Purkinje cell (primary cell): ENCODE data around the gene RABEP1. TPM values are rescaled to one million over a fixed set of nuclear protein-coding genes. Genes with fewer than 3 reads are reported as not detected.

ENCODE experiments used
- polyA plus RNA-seq: library from polyadenylated mRNA; unstranded; fragments of >200 nt; fragmentation: Nextera tagmentation; gene quantifications from 2 replicates; pipeline ENCODE4 v1.2.1, GENCODE V29; 2014

The RABEP1 gene
- 40.1 and 43.7 TPM in 2 replicates for polyA plus RNA-seq

GRCh38 chr17:5281814-5282641 is at the start of gene RABEP1:
Gene RABEP1 (plus strand): TSS chr17:5282284. CDS start chr17:5282487, 203 bp downstream.

GRCh38 chr17:5234645-5235576 is 47.2 kb upstream of the RABEP1 start, which contains the start of gene SCIMP:
Gene SCIMP (minus strand): TSS chr17:5234860. CDS start chr17:5234755, 105 bp downstream.

GRCh38 chr17:5419356-5419958 is 137.4 kb downstream of the RABEP1 start, which contains the start of gene NUP88:
Gene NUP88 (minus strand): TSS chr17:5419662. CDS start chr17:5419650, 12 bp downstream.

GRCh38 chr17:5419959-5420653 is 138.0 kb downstream of the RABEP1 start, which contains the start of gene RPAIN:
Gene RPAIN (plus strand): TSS chr17:5420182. CDS start chr17:5420211, 29 bp downstream.

Other genes starting within 250 kb of the RABEP1 start
- not detected in 2 replicates for gene SLC52A1, start 246.9 kb upstream of the RABEP1 start, polyA plus RNA-seq
- 2.5 and 3.4 TPM in 2 replicates for gene ZFP3, start 203.8 kb upstream of the RABEP1 start, polyA plus RNA-seq
- gene ZNF232, start 170.4 kb upstream of the RABEP1 start, polyA plus RNA-seq: 1.7 TPM in 1 of 2 replicates, not detected in the other
- gene USP6, start 166.3 kb upstream of the RABEP1 start, polyA plus RNA-seq: 1.7 and 2.3 TPM in 2 replicates
- gene ZNF594, start 90.4 kb upstream of the RABEP1 start, polyA plus RNA-seq: 1.7 and 2.5 TPM in 2 replicates
- gene SCIMP, start 47.4 kb upstream of the RABEP1 start, polyA plus RNA-seq: not detected in 2 replicates
- gene NUP88, start 137.4 kb downstream of the RABEP1 start, polyA plus RNA-seq: 12.4 and 45.8 TPM in 2 replicates
- 103 and 104 TPM in 2 replicates for gene RPAIN, start 137.9 kb downstream of the RABEP1 start, polyA plus RNA-seq
- gene C1QBP, start 156.9 kb downstream of the RABEP1 start, polyA plus RNA-seq: 99.5 and 110 TPM in 2 replicates
- 6.9 and 8.8 TPM in 2 replicates for gene DHX33, start 186.7 kb downstream of the RABEP1 start, polyA plus RNA-seq
- 65.2 and 89.9 TPM in 2 replicates for gene DERL2, start 203.9 kb downstream of the RABEP1 start, polyA plus RNA-seq
- gene MIS12, start 204.3 kb downstream of the RABEP1 start, polyA plus RNA-seq: 9.3 and 16.0 TPM in 2 replicates